MM.1S (cell line): Measurements from ENCODE around the gene GFRA3.

Experiments used
- DNase-seq: peaks from one replicate; pipeline ENCODE4 v3.0.0-alpha.2; 2015
- H2AFZ ChIP-seq: fragments of 300-600 bp; sonication (generic); 2 replicates; pipeline ENCODE4 v1.6.0; 2016; ENCODE audit warnings: antibody characterized with exemption, low read length
- H3F3A ChIP-seq: fragments of 300-600 bp; sonication (generic); 2 replicates; pipeline ENCODE4 v1.6.1; 2016; ENCODE audit warnings: mild to moderate bottlenecking, antibody characterized with exemption, low read length, moderate library complexity, mixed read lengths; ENCODE audit not compliant: insufficient read depth
- H3K27ac ChIP-seq: fragments of 300-600 bp; sonication (generic); 2 replicates; pipeline ENCODE4 v1.5.1; 2016; ENCODE audit warnings: mild to moderate bottlenecking, low read length
- H3K27me3 ChIP-seq: fragments of 300-600 bp; sonication (generic); replicated peaks from 2 replicates; pipeline ENCODE4 v1.6.0; 2016; ENCODE audit warnings: low read length; ENCODE audit not compliant: insufficient read depth
- H3K36me3 ChIP-seq: fragments of 300-600 bp; sonication (generic); replicated peaks from 2 replicates; pipeline ENCODE4 v1.6.1; 2016; ENCODE audit warnings: mild to moderate bottlenecking, low read length, mixed read lengths; ENCODE audit not compliant: insufficient read depth
- H3K4me1 ChIP-seq: fragments of 300-600 bp; sonication (generic); 2 replicates; pipeline ENCODE4 v1.6.1; 2016; ENCODE audit warnings: low read length, mixed read lengths
- H3K4me2 ChIP-seq: fragments of 300-600 bp; sonication (generic); 2 replicates; pipeline ENCODE4 v1.6.0; 2016; ENCODE audit warnings: low read depth, low read length
- H3K4me3 ChIP-seq: fragments of 300-600 bp; sonication (generic); 2 replicates; pipeline ENCODE4 v1.5.1; 2016; ENCODE audit warnings: low read length, mixed read lengths
- H3K79me2 ChIP-seq: fragments of 300-600 bp; sonication (generic); 2 replicates; pipeline ENCODE4 v1.6.1; 2016; ENCODE audit warnings: mixed run types, low read length, mixed read lengths
- H3K9ac ChIP-seq: fragments of 300-600 bp; sonication (generic); 2 replicates; pipeline ENCODE4 v1.6.1; 2016; ENCODE audit warnings: low read length, mixed read lengths
- H3K9me2 ChIP-seq: fragments of 300-600 bp; sonication (generic); replicated peaks from 2 replicates; pipeline ENCODE4 v1.6.1; 2016; ENCODE audit warnings: mild to moderate bottlenecking, low read length, mixed read lengths; ENCODE audit not compliant: insufficient read depth
- H3K9me3 ChIP-seq: fragments of 300-600 bp; sonication (generic); replicated peaks from 2 replicates; pipeline ENCODE4 v1.6.1; 2016; ENCODE audit warnings: mild to moderate bottlenecking, low read length, mixed read lengths; ENCODE audit not compliant: insufficient read depth
- H4K20me1 ChIP-seq: fragments of 300-600 bp; sonication (generic); 2 replicates; pipeline ENCODE4 v1.6.1; 2016; ENCODE audit warnings: mild to moderate bottlenecking, low read length, moderate library complexity, mixed read lengths; ENCODE audit not compliant: insufficient read depth
- CTCF ChIP-seq: fragments of 300-600 bp; sonication (generic); IDR thresholded peaks from 2 replicates; pipeline ENCODE4 v1.5.1; 2016; ENCODE audit warnings: antibody characterized with exemption, low read length, mixed read lengths
- EZH2 ChIP-seq: fragments of 300-600 bp; sonication (generic); optimal IDR thresholded peaks from 2 replicates; pipeline ENCODE3; 2017; ENCODE audit warnings: low read depth, mild to moderate bottlenecking, antibody characterized with exemption, low read length, mixed read lengths
- EZH2phosphoT487 ChIP-seq: fragments of 300-600 bp; sonication (generic); IDR thresholded peaks from 2 replicates; pipeline ENCODE4 v1.6.1; 2018; ENCODE audit warnings: antibody characterized with exemption, low read length

Gene GFRA3

GRCh38 chr5:138275895-138276294, 1.5 kb upstream of the GFRA3 start:
- H3K36me3 ChIP-seq, result no peaks in the 10 kb centered on the region
- no peak overlapping the region for H3K9ac ChIP-seq
- no peaks in the 10 kb centered on the region for H3K79me2 ChIP-seq
- no peaks in the 10 kb centered on the region; the same call in 1 of the 2 replicates for H3K27me3 ChIP-seq
- H3K4me2 ChIP-seq, result no peak overlapping the region
- no peak overlapping the region for H3K27ac ChIP-seq
- H3F3A ChIP-seq, result no peaks in the 10 kb centered on the region
- H4K20me1 ChIP-seq, result no peaks in the 10 kb centered on the region
- no peaks in the 10 kb centered on the region for H3K4me1 ChIP-seq
- DNase-seq, result no peak
- H3K9me2 ChIP-seq, result no peaks in the 10 kb centered on the region
- H3K9me3 ChIP-seq, result no peaks in the 10 kb centered on the region
- no peak overlapping the region for H3K4me3 ChIP-seq
- H2AFZ ChIP-seq, result no peak overlapping the region
- TF ChIP-seq EZH2phosphoT487, result no peak
- TF ChIP-seq EZH2, result no peak
- no peak for TF ChIP-seq CTCF

- no peak overlapping the region for H3K4me2 ChIP-seq
- no peak for DNase-seq
- no peak overlapping the region for H2AFZ ChIP-seq
- H3F3A ChIP-seq, result no peaks in the 10 kb centered on the region
- no peaks in the 10 kb centered on the region for H3K79me2 ChIP-seq
- no peak overlapping the region for H3K4me3 ChIP-seq
- no peak overlapping the region for H3K27ac ChIP-seq
- H4K20me1 ChIP-seq, result no peaks in the 10 kb centered on the region
- no peak for TF ChIP-seq CTCF
- no peak for TF ChIP-seq EZH2
- TF ChIP-seq EZH2phosphoT487, result no peak
- no peaks in the 10 kb centered on the region for H3K9me2 ChIP-seq
- H3K27me3 ChIP-seq, result no peaks in the 10 kb centered on the region; the same call in 1 of the 2 replicates
- H3K4me1 ChIP-seq, result no peaks in the 10 kb centered on the region
- no peaks in the 10 kb centered on the region for H3K9me3 ChIP-seq
- H3K36me3 ChIP-seq, result no peaks in the 10 kb centered on the region
- H3K9ac ChIP-seq, result no peak overlapping the region
Observed at GRCh38 chr5:138275379-138275782, 960 bp upstream of the GFRA3 start.

GRCh38 chr5:138273834-138274188, 610 bp downstream of the GFRA3 start:
- peak overlapping the region; percentile 24; the same call in 1 of the 2 replicates for H3K4me2 ChIP-seq
- TF ChIP-seq EZH2phosphoT487 (no peak), EZH2 (no peak), CTCF (no peak)
- H3K27me3 ChIP-seq, result no peaks in the 10 kb centered on the region; the same call in 1 of the 2 replicates
- no peak for DNase-seq
- no peak overlapping the region; the same call in 1 of the 2 replicates for H3K4me3 ChIP-seq
- no peaks in the 10 kb centered on the region for H3K9me2 ChIP-seq
- H3K9me3 ChIP-seq, result no peaks in the 10 kb centered on the region
- no peaks in the 10 kb centered on the region for H3F3A ChIP-seq
- H3K79me2 ChIP-seq, result no peaks in the 10 kb centered on the region
- H3K9ac ChIP-seq, result no peak overlapping the region
- no peaks in the 10 kb centered on the region for H3K36me3 ChIP-seq
- no peak overlapping the region for H2AFZ ChIP-seq
- H3K27ac ChIP-seq, result no peak overlapping the region
- H3K4me1 ChIP-seq, result no peaks in the 10 kb centered on the region
- H4K20me1 ChIP-seq, result no peaks in the 10 kb centered on the region
